ENCODE data around the gene MAPKAP1. TPM values are rescaled to one million over a fixed set of nuclear protein-coding genes. Genes with fewer than 3 reads are reported as not detected.

The MAPKAP1 gene
- total RNA-seq, 4 donors from 2014 or later, result 59.0 to 98.2 (median 70.9) TPM

DNA sequence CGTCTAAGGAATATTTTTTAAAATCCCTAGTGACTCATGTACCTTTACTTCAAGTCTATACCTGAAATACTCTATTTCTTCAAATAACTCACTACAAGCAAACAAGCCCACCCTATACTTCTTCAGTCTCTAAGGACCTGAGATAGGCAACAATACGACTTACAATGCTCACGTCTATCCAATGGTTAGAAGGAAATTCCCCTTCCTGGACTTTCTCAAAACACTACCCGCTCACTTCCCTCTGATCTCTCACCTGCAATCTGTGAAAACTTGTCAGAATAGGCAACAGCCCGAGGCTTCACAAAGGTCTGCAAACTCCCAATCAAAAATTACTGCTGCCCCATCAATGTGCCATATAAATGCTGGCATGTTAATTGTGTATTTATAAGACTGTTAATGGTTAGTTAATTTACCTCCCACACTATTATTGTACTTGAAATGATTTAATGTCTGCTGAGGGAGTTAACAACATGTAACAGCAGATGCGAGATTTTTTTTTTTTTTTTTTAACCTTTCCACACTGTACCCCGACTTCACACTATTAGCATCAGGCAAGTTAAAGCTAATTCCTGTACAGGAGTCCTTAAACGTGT, 27.3 kb downstream of the MAPKAP1 start:
- H3K27me3 ChIP-seq, result no peaks in the 10 kb centered on the region
- H3K27ac ChIP-seq, result no peak overlapping the region
- H3K36me3 ChIP-seq, result no peaks in the 10 kb centered on the region
- H3K4me1 ChIP-seq, result no peaks in the 10 kb centered on the region
- TF ChIP-seq, protein P1, sequence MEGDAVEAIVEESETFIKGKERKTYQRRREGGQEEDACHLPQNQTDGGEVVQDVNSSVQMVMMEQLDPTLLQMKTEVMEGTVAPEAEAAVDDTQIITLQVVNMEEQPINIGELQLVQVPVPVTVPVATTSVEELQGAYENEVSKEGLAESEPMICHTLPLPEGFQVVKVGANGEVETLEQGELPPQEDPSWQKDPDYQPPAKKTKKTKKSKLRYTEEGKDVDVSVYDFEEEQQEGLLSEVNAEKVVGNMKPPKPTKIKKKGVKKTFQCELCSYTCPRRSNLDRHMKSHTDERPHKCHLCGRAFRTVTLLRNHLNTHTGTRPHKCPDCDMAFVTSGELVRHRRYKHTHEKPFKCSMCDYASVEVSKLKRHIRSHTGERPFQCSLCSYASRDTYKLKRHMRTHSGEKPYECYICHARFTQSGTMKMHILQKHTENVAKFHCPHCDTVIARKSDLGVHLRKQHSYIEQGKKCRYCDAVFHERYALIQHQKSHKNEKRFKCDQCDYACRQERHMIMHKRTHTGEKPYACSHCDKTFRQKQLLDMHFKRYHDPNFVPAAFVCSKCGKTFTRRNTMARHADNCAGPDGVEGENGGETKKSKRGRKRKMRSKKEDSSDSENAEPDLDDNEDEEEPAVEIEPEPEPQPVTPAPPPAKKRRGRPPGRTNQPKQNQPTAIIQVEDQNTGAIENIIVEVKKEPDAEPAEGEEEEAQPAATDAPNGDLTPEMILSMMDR (IDR thresholded peaks at IDR 0.05), result no peak
- TF ChIP-seq POLR2A (IDR thresholded peaks at IDR 0.05), result no peak
- no peaks in the 10 kb centered on the region for H3K9me3 ChIP-seq
- H3K4me3 ChIP-seq, result no peak overlapping the region
- no peak for DNase-seq

DNA sequence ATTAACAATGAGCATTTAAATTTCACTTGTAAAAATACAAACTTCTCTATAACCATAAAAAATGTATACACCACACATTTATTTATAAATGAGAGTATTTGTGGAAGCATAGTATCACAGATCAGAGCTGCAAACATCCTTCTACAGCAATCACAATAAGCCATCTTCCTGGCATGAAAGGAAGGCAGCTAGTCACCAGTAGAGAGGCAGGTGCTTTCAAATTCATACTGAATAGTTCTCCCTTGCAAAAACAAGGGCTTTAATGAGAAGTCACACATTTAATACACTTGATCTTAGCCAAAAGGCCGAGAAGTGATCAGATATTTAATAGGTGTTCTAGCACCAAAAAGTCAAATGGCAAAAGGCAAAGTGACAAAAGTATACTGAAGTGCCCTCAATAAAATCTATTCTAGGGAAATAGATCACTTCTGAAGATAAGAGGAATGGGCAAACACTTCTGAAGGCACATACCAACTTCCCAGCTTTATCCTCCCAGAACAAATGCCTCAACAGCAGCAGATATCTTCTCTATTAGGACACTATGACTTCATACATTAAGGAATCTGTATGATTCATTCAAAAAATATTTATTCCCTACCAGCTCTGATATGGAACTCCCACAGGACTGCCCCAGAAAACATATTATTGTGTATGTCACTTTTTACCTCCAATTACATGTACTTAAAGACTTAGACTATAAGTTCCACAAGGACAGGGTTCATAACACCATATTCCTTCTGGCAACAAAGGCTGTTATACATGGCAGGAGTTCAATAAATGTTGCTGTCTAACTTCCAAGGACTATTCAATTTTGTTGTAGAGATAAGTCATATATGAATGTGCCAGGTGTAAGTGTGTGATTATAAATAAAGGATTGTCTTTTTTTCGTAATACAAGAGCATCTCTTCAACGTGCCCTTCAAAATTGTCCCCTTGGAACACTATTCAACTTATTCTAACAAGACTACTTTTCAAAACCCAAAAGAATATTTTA, 31.7 kb downstream of the MAPKAP1 start:
- peak overlapping the region in 1 of 4 donors; percentile 1 for H3K27ac ChIP-seq
- DNase-seq, result no peak
- H3K27me3 ChIP-seq, result no peaks in the 10 kb centered on the region
- no peaks in the 10 kb centered on the region for H3K9me3 ChIP-seq
- TF ChIP-seq, protein P1 (IDR thresholded peaks at IDR 0.05), result no peak
- no peak for TF ChIP-seq POLR2A (IDR thresholded peaks at IDR 0.05)
- no peak overlapping the region for H3K4me3 ChIP-seq
- H3K4me1 ChIP-seq, result no peaks in the 10 kb centered on the region
- H3K36me3 ChIP-seq, result peaks cover 0 to 8% (median 0%) of the 10 kb centered on the region in 3 donors

DNA sequence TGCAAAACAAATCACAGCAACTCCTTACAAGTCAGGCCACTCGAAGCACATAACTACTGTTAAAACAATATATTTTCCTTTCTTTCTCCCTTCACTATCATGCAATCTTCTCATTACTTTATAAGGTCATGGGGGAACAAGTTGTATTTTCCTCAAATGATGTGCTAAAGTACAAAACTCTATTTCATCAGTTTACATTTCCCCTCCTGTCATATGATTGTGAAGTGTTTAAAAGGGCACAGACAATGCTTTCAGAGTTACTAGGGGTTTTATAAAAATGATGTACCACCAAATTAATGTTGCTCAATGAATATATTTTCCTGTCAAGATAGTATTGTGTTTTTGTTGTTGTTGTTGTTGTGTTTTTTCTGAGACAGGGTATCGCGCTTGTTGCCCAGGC, 34.1 kb downstream of the MAPKAP1 start:
- Histone ChIP-seq H3K9me3 (no peaks in the 10 kb centered on the region), H3K27me3 (no peaks in the 10 kb centered on the region), H3K27ac (no peak overlapping the region), H3K36me3 (peaks cover 0 to 18% (median 0%) of the 10 kb centered on the region in 3 donors), H3K4me1 (no peaks in the 10 kb centered on the region), H3K4me3 (no peak overlapping the region)
- DNase-seq, result no peak
- TF ChIP-seq POLR2A (IDR thresholded peaks at IDR 0.05), result no peak
- TF ChIP-seq, protein P1 (IDR thresholded peaks at IDR 0.05), result no peak

DNA sequence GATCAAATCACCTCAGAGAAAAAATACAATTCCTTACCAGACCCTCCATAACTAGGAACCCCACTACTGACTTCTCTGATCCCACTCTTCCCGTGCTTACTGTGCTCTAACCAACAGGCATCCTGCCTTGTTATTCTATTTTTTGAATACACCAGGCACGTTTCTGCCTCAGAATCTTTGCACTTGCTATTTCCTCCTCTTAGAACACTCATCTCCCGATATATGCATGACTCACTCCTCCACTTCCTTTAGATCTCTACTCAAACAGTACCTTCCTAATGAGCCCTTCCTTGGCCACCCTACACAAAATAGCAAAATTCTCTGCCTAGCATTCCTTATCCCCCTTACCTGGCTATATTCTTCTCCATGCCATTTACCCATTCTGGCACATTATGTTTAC, 43.9 kb downstream of the MAPKAP1 start:
- Histone ChIP-seq H3K27ac (no peak overlapping the region), H3K36me3 (peaks cover 0 to 9% (median 0%) of the 10 kb centered on the region in 3 donors), H3K27me3 (no peaks in the 10 kb centered on the region), H3K4me3 (no peak overlapping the region), H3K4me1 (no peaks in the 10 kb centered on the region), H3K9me3 (no peaks in the 10 kb centered on the region)
- no peak for DNase-seq
- TF ChIP-seq, protein P1 (IDR thresholded peaks at IDR 0.05), result no peak
- TF ChIP-seq POLR2A (IDR thresholded peaks at IDR 0.05), result no peak

DNA sequence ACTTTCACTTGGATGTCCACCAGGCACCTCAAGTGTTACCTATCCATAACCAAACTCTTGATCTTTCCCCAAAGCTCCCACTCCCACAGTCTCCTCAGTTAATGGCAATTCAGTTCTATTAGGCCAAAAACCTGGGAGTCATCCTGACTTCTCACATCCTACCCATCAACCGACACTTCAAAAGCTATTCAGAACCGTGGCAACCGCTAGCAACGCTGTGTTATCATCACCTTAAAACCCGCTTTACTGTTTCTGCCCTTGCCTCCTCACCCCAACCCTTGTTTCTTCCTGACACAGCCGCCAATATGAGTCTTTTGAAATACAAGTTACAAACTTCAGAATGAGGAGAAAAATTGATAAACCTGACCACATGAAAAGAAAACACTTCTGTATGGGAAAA, 46.5 kb downstream of the MAPKAP1 start:
- Histone ChIP-seq H3K27ac (no peak overlapping the region), H3K36me3 (no peaks in the 10 kb centered on the region), H3K9me3 (no peaks in the 10 kb centered on the region), H3K27me3 (no peaks in the 10 kb centered on the region), H3K4me3 (no peak overlapping the region), H3K4me1 (no peaks in the 10 kb centered on the region)
- no peak for TF ChIP-seq POLR2A (IDR thresholded peaks at IDR 0.05)
- TF ChIP-seq, protein P1 (IDR thresholded peaks at IDR 0.05), result no peak
- DNase-seq, result no peak

All from Peyer's patch (tissue), 4 donors.